Retinal pigment epithelial cell (primary cell): ENCODE measurements around the gene ZNF774.

ENCODE experiments used
- DNase-seq: peaks from one replicate; pipeline ENCODE4 v3.0.0-alpha.2; 2010; ENCODE audit warnings: low read depth
- H3K4me3 ChIP-seq: 2 replicates; pipeline ENCODE4 v1.5.1; 2011; ENCODE audit warnings: mild to moderate bottlenecking, low read length, control low read depth, moderate library complexity
- CTCF ChIP-seq: conservative IDR thresholded peaks from 2 replicates; pipeline ENCODE4 v1.5.1; 2011; ENCODE audit warnings: low read depth, low read length, control low read depth, inconsistent platforms

Gene ZNF774

GRCh38 chr15:90388462-90389380 is 36.6 kb downstream of the ZNF774 start:
- TF ChIP-seq CTCF, result no peak
- DNase-seq, result no peak
- peak overlapping the region; percentile 78 for H3K4me3 ChIP-seq

- peak overlapping the region; percentile 78 for H3K4me3 ChIP-seq
- DNase-seq, result no peak
- TF ChIP-seq CTCF, result no peak
Observed at GRCh38 chr15:90389513-90389912, 37.4 kb downstream of the ZNF774 start.

GRCh38 chr15:90393040-90393439 is 41.0 kb downstream of the ZNF774 start:
- H3K4me3 ChIP-seq, result no peak overlapping the region
- DNase-seq, result no peak
- TF ChIP-seq CTCF, result no peak

GRCh38 chr15:90394074-90394473 is 42.0 kb downstream of the ZNF774 start:
- no peak for TF ChIP-seq CTCF
- DNase-seq, result no peak
- H3K4me3 ChIP-seq, result no peak overlapping the region

GRCh38 chr15:90394748-90395442 is 42.8 kb downstream of the ZNF774 start:
- DNase-seq, result no peak
- H3K4me3 ChIP-seq, result no peak overlapping the region
- TF ChIP-seq CTCF, result no peak

GRCh38 chr15:90396321-90396720 is 44.2 kb downstream of the ZNF774 start:
- no peak for TF ChIP-seq CTCF
- H3K4me3 ChIP-seq, result no peak overlapping the region

More at GRCh38 chr15:90396321-90396720, 44.2 kb downstream of the ZNF774 start:
- DNase-seq, result no peak
